ENCODE results near the gene RIC3.

DNA sequence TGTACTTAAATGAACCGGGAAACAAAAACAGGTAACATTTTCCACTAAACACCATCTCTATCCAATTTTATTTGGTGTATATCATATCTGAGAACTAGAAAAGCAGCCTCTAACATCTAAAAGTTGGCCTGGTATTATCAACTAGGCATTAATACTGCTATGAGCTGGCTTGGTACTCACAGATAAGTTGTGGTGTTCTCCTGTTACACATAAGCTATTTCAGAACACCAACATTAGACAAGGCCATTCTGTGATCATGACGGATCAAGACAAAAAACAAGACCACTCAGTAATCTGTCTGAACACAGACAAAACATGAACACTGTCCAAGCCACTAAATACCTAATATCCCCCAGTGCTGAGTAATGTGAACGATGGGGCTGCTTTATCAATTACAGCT, 11.9 kb downstream of the RIC3 start:
- TF ChIP-seq POLR2A (IDR thresholded peaks at IDR 0.05) = no peak
- TF ChIP-seq, protein P1, sequence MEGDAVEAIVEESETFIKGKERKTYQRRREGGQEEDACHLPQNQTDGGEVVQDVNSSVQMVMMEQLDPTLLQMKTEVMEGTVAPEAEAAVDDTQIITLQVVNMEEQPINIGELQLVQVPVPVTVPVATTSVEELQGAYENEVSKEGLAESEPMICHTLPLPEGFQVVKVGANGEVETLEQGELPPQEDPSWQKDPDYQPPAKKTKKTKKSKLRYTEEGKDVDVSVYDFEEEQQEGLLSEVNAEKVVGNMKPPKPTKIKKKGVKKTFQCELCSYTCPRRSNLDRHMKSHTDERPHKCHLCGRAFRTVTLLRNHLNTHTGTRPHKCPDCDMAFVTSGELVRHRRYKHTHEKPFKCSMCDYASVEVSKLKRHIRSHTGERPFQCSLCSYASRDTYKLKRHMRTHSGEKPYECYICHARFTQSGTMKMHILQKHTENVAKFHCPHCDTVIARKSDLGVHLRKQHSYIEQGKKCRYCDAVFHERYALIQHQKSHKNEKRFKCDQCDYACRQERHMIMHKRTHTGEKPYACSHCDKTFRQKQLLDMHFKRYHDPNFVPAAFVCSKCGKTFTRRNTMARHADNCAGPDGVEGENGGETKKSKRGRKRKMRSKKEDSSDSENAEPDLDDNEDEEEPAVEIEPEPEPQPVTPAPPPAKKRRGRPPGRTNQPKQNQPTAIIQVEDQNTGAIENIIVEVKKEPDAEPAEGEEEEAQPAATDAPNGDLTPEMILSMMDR (IDR thresholded peaks at IDR 0.05) = no peak
- TF ChIP-seq POLR2AphosphoS5 (IDR thresholded peaks at IDR 0.05) = no peak

Measured in prostate gland (tissue), 2 donors.